Activated CD4-positive, alpha-beta T cell treated with anti-CD3 and anti-CD28 coated beads, Interleukin-2, amount 10 ng/mL, durations not matched to agents 7 days and 5 days (primary cell): Measurements from ENCODE around the gene P2RX7. TPM values are rescaled to one million over a fixed set of nuclear protein-coding genes. Genes with fewer than 3 reads are reported as not detected.
"Not testable (repeated sequence)": the region's sequence is repeated elsewhere in the genome, so short reads cannot be mapped to it uniquely, and the experiment has no call there.

Experiments
- CTCF ChIA-PET: fragments of 350-600 bp; sonication (Branson Sonifier 250); formaldehyde crosslinking; loops from one replicate; lab custom pipeline; 2021; ENCODE audit warnings: antibody characterized with exemption; lab: Charles Lee
- POLR2A ChIA-PET: fragments of 350-600 bp; sonication (Branson Sonifier 250); formaldehyde crosslinking; loops from one replicate; lab custom pipeline; 2021; ENCODE audit warnings: antibody characterized with exemption; lab: Charles Lee
- DNase-seq: peaks from one replicate; pipeline ENCODE4 v3.0.0-alpha.2; 2020
- H3K27ac Mint-ChIP-seq: one replicate; pipeline ENCODE4 v1.8.0; 2021; ENCODE audit warnings: mild to moderate bottlenecking, moderate library complexity, mixed read lengths
- H3K27me3 Mint-ChIP-seq: one replicate; pipeline ENCODE4 v1.8.0; 2021; ENCODE audit warnings: mixed read lengths
- H3K36me3 Mint-ChIP-seq: one replicate; pipeline ENCODE4 v1.8.0; 2021; ENCODE audit warnings: low read depth, mixed read lengths
- H3K4me1 Mint-ChIP-seq: one replicate; pipeline ENCODE4 v1.8.0; 2021; ENCODE audit warnings: mixed read lengths
- H3K4me3 Mint-ChIP-seq: one replicate; pipeline ENCODE4 v1.8.0; 2021; ENCODE audit warnings: mild to moderate bottlenecking, moderate library complexity, mixed read lengths
- H3K9me3 Mint-ChIP-seq: one replicate; pipeline ENCODE4 v1.8.0; 2021; ENCODE audit warnings: mixed read lengths
- total RNA-seq, 2 experiments: library from RNA; stranded (reverse); gene quantifications; one replicate each; pipeline ENCODE4 v1.2.3, GENCODE V29; 2021

Gene P2RX7
- total RNA-seq, 2 experiments from 2014 or later, result 19.8 to 21.4 TPM

DNA sequence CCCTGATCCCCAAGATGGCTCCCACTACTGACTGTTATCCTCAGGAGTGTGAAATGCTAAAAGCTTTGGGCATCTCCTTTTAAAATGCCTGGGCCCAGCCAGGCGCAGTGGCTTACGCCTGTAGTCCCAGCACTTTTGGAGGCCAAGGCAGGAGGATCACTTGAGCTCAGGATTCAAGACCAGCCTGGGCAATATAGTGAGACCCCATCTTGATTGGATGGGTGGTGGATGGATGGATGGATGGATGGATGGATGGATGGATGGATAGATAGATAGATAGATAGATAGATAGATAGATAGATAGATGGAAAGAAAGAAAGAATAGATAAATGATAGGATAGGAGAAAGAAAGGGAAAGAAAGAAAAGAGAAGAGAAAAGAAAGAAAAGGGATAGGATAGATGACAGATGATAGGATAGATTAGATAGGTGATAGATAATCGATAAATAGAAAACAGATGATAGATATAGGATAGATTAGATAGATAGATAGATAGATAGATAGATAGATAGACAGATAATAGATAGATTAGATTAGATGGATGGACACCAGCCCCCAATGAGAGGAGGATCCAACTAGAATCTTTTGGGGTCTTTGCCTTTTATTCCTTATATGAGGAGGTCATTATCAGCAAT, 86.8 kb downstream of the P2RX7 start:
- H3K4me1 Mint-ChIP-seq, result peaks cover 64% of the 10 kb centered on the region
- H3K4me3 Mint-ChIP-seq, result no peak overlapping the region
- no peak for DNase-seq
- H3K9me3 Mint-ChIP-seq, result peaks cover 5% of the 10 kb centered on the region
- no peaks in the 10 kb centered on the region for H3K27me3 Mint-ChIP-seq
- H3K36me3 Mint-ChIP-seq, result peaks cover 63% of the 10 kb centered on the region
- ChIA-PET POLR2A (no interaction called here), CTCF (interaction anchor here (0.8 kb wide), 1 partner anchor 9 kb away, joined by 3 read pairs; no protein-coding TSS in a partner anchor)
- peak overlapping the region; percentile 70 for H3K27ac Mint-ChIP-seq

DNA sequence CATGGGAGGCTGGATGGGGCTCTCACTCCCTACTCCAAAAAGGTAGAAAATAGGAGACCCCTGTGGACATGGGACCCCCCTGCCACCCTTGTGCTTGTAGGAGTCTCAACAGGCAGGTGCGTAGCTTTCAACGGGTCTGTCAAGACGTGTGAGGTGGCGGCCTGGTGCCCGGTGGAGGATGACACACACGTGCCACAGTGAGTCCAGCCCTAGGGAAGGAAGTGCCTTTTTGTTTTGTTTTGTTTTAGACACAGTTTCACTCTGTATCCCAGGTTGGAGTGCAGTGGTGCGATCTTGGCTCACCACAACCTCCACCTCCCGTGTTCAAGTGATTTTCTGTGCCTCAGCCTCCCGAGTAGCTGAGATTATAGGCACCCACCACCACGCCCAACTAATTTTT, 90.2 kb downstream of the P2RX7 start:
- Mint-ChIP-seq H3K36me3 (peaks cover 72% of the 10 kb centered on the region), H3K27me3 (no peaks in the 10 kb centered on the region), H3K27ac (peak overlapping the region; percentile 91), H3K4me1 (peaks cover 72% of the 10 kb centered on the region), H3K4me3 (peak overlapping the region; percentile 48), H3K9me3 (peaks cover 5% of the 10 kb centered on the region)
- ChIA-PET CTCF (interaction anchor here (0.7 to 2.5 kb wide), 4 partner anchors 8 to 14 kb away, joined by 3 to 8 read pairs (median 6); no protein-coding TSS in a partner anchor), POLR2A (no interaction called here)
- DNase-seq, result peak; percentile 36

DNA sequence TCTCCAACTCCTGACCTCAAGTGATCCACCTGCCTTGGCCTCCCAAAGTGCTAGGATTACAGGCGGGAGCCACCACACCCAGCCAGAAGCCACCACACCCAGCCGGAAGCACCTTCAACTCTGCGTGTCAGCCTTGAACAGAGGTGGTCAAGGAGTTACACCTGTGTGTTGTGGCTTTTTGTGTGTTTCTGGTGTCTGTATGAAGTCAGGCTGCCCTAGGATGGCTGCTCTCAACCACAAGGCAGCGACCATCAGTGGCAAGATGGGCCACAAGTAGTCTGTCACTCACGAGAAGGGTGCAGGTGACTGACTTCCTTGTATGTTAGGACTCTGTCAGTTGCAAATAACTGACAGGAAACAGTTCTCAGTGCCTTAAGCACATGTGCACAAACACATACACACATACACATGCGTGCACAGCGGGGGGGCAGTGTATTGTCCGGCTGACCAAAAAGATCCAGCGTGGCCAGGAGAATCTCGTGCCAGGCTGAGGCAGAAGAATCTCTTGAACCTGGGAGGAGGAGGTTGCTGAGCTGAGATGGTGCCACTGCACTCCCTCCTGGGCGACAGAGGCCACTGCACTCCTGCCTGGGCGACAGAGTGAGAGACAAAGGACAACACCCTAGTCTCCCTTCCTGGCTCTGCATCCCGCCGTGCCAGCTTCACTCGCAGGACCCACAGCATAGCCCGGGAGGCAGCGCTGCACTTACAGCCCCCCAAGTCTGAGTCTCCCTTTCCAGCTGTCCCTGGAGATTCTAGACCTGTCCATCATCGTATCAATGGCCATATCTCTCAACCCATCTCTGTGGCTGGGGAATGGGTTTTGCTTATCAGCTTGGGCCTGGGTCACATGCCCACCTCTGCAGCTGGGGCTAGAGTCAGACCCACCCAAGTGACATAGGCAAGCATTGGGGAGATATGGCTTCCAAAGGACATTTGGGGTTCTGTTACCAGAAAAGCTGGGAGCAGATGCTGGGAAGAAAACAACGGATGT, 90.9 kb downstream of the P2RX7 start:
- H3K36me3 Mint-ChIP-seq, result peaks cover 66% of the 10 kb centered on the region
- H3K4me1 Mint-ChIP-seq, result peaks cover 72% of the 10 kb centered on the region
- peaks cover 5% of the 10 kb centered on the region for H3K9me3 Mint-ChIP-seq
- no peaks in the 10 kb centered on the region for H3K27me3 Mint-ChIP-seq
- peak overlapping the region; percentile 48 for H3K4me3 Mint-ChIP-seq
- POLR2A ChIA-PET, result interaction anchor here (0.6 kb wide), 1 partner anchor 14 kb away, joined by 3 read pairs; no protein-coding TSS in a partner anchor
- CTCF ChIA-PET, result interaction anchor here (0.7 to 2.5 kb wide), 9 partner anchors 9 to 286 kb away, joined by 3 to 8 read pairs (median 4); no protein-coding TSS in a partner anchor
- peak overlapping the region; percentile 91 for H3K27ac Mint-ChIP-seq
- peak; percentile 65 for DNase-seq

DNA sequence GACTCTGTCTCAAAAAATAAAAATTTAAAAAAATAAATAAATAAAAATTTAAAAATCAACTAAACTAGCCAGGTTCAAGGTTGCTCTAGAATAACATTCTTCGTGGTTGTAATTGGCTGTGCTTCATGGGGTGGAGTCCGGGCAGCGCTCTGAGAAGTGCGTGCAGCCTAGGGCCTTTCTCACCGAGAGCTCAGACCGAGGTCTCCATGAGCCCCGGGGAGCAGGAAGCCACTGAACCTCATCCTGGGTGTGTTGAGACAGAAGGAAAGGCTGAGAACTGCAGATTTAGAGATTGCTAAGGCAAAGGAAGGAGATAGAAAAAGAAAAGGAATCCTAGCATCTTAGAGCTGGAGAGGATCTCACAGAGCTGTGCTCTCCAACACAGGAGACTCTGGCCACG, 91.9 kb downstream of the P2RX7 start:
- Mint-ChIP-seq H3K27me3 (no peaks in the 10 kb centered on the region), H3K9me3 (peaks cover 5% of the 10 kb centered on the region), H3K27ac (peak overlapping the region; percentile 91), H3K4me1 (peaks cover 68% of the 10 kb centered on the region), H3K36me3 (peaks cover 71% of the 10 kb centered on the region), H3K4me3 (peak overlapping the region; percentile 53)
- DNase-seq, result peak; percentile 86
- ChIA-PET CTCF (interaction anchor here (0.6 to 2.5 kb wide), 11 partner anchors 9 to 287 kb away, joined by 3 to 8 read pairs (median 4); no protein-coding TSS in a partner anchor), POLR2A (interaction anchor here (0.6 kb wide), 2 partner anchors 15 to 164 kb away, joined by 3 read pairs; no protein-coding TSS in a partner anchor)

DNA sequence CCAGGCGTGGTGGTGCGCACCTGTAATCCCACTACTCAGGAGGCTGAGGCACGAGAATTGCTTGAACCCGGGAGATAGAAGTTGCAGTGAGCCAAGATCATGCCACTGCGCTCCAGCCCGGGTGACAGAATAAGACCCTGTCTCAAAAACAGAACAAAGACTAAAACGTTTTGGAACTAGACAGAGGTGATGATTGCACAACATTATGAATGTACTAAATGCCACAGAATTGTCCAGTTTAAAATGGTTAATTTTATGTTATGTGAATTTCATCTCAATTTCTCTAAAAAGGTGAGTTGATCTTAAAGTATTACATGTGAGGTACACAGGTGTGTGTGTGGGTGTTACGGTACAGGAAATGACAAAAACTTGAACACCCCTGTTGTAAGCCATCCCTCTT, 93.7 kb downstream of the P2RX7 start:
- H3K9me3 Mint-ChIP-seq, result peaks cover 5% of the 10 kb centered on the region
- DNase-seq, result no peak
- peaks cover 72% of the 10 kb centered on the region for H3K4me1 Mint-ChIP-seq
- peaks cover 74% of the 10 kb centered on the region for H3K36me3 Mint-ChIP-seq
- CTCF ChIA-PET, result no interaction called here
- no peak overlapping the region for H3K4me3 Mint-ChIP-seq
- H3K27ac Mint-ChIP-seq, result peak overlapping the region; percentile 91
- POLR2A ChIA-PET, result no interaction called here
- no peaks in the 10 kb centered on the region for H3K27me3 Mint-ChIP-seq

DNA sequence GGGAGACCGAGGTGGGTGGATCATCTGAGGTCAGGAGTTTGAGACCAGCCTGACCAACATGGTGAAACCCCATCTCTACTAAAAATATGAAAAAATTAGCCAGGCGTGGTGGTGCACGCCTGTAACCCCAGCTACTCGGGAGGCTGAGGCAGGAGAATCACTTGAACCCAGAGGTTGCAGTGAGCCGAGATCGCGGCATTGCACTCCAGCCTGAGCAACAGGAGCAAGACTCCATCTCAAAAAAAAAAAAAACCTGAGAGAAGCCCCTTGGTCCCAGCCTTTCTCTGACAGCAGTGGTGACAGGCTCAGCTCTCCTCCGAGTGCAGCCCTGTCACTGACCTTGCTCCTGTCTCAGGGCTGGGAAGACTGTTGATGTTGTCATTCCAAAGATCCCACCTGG, 94.2 kb downstream of the P2RX7 start:
- peaks cover 69% of the 10 kb centered on the region for H3K4me1 Mint-ChIP-seq
- H3K27me3 Mint-ChIP-seq, DNase-seq, H3K4me3 Mint-ChIP-seq, H3K9me3 Mint-ChIP-seq, POLR2A ChIA-PET: not testable (repeated sequence)
- H3K27ac Mint-ChIP-seq, result peak overlapping the region; percentile 91
- H3K36me3 Mint-ChIP-seq, result peaks cover 71% of the 10 kb centered on the region
- CTCF ChIA-PET, result interaction anchor here (1.0 kb wide), 1 partner anchor 167 kb away, joined by 3 read pairs; no protein-coding TSS in a partner anchor

DNA sequence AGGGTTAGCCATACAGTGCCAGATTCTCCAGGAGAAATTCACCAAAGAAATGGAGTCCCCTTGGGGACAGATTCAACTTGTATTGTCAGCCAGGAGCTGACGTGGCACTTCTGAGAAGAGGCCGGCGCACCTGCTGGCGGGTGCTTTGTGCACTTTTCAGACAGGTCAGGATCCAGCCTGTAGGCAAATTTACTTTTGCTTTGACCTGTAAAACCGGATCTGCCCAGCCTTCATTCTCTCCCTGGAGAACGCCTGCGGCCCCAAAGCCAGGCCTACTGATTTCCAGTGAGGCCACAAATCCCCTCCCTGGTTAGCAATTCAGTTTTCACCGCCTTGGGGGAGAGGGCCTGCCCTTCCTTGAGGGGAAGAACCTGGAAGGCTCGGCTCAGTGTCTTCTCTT, 94.6 kb downstream of the P2RX7 start:
- CTCF ChIA-PET, result interaction anchor here (1.0 kb wide), 1 partner anchor 167 kb away, joined by 3 read pairs; no protein-coding TSS in a partner anchor
- no peak for DNase-seq
- peaks cover 64% of the 10 kb centered on the region for H3K4me1 Mint-ChIP-seq
- H3K9me3 Mint-ChIP-seq, result peaks cover 5% of the 10 kb centered on the region
- peak overlapping the region; percentile 91 for H3K27ac Mint-ChIP-seq
- POLR2A ChIA-PET, result no interaction called here
- no peak overlapping the region for H3K4me3 Mint-ChIP-seq
- peaks cover 71% of the 10 kb centered on the region for H3K36me3 Mint-ChIP-seq
- no peaks in the 10 kb centered on the region for H3K27me3 Mint-ChIP-seq

DNA sequence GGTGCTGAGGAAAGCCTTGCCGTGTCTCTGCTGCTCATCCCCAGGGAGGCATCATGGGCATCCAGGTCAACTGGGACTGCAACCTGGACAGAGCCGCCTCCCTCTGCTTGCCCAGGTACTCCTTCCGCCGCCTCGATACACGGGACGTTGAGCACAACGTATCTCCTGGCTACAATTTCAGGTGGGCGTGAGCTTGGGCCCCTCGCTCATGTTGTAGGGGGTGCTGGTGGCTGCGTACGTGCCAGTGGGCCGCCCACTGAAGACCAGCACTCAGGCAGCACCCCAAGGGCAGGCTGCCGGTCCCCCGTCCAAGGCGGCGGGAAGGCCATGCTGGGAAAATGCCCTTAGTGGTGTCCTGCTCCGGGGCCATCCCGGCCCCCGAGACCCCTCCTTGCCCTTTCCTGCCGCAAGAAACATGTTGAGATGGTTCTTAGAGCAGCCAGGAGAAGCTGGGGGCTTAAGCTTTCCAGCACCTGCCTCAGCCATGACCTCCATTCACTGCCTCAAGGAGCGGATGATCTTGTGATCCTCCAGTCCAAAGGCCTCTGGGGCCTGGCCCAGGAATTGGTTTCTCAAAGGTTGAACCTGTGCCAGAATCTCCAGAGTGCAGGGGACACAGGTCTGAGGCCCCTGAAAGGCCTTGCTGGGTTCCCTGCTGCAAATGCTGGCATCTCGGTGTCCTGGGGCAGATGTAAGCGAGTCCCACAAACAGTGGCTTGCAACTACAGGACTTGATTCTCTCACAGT, 96.4 kb downstream of the P2RX7 start:
- Mint-ChIP-seq H3K27me3 (no peaks in the 10 kb centered on the region), H3K36me3 (peaks cover 67% of the 10 kb centered on the region), H3K4me1 (peaks cover 46% of the 10 kb centered on the region), H3K9me3 (no peaks in the 10 kb centered on the region), H3K27ac (peak overlapping the region; percentile 77), H3K4me3 (no peak overlapping the region)
- ChIA-PET POLR2A (no interaction called here), CTCF (interaction anchor here (0.7 to 2.3 kb wide), 3 partner anchors 10 to 167 kb away, joined by 4 to 13 read pairs (median 4); no protein-coding TSS in a partner anchor)
- DNase-seq, result no peak

DNA sequence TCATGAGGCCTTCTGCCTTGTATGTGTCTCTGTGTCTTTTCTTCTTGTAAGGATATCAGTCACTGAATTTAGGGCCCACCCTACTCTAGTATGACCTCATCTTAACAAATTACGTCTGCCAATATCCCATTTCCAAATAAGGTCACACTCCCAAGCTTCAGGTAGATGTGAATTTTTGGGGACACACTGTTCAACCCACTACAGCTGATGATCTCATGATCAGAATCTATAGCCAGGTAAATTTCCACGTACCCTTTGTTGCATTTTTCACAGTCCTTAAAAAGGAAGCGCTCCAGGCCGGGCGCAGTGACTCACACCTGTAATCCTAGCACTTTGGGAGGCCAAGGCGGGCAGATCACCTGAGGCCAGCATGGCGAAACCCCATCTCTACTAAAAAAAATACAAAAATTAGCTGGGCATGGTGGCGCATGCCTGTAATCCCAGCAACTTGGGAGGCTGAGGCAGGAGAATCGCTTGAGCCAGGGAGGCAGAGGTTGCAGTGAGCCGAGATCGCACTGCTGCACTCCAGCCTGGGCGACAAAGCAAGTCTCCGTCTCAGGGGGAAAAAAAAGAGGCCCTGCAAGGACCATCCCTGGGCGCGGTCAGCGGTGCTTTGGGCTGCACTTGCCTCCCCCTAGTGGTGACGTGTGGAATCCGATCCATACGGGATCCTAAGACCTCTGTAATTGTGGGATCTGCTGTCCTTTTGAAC, 97.3 kb downstream of the P2RX7 start:
- DNase-seq, result peak; percentile 67
- Mint-ChIP-seq H3K4me1 (peaks cover 39% of the 10 kb centered on the region), H3K27ac (peak overlapping the region; percentile 77), H3K36me3 (peaks cover 66% of the 10 kb centered on the region)
- H3K27me3 Mint-ChIP-seq, H3K9me3 Mint-ChIP-seq, POLR2A ChIA-PET, H3K4me3 Mint-ChIP-seq: not testable (repeated sequence)
- CTCF ChIA-PET, result interaction anchor here (1.0 to 2.3 kb wide), 3 partner anchors 9 to 225 kb away, joined by 3 to 13 read pairs (median 4); no protein-coding TSS in a partner anchor

DNA sequence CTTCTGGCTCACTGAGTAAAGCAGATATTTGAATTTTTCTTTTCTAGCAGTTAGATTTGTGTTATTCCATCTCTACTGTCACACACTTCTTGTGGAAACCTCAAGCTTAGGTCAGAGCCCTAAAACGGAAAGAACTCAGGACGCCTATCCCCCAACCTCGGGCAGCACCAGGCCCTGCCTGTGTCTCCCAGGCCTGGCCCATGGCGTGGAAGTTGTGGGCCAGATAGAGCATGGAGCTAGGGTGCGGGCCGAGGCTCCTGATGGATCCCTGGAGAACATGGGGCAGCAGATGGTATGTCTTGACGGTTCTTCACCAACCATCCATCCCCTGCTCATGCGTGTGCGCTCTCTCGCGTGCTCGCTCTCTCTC, 97.8 kb downstream of the P2RX7 start:
- Mint-ChIP-seq H3K27ac (peak overlapping the region; percentile 7), H3K9me3 (no peaks in the 10 kb centered on the region), H3K27me3 (no peaks in the 10 kb centered on the region), H3K4me3 (no peak overlapping the region), H3K36me3 (peaks cover 71% of the 10 kb centered on the region), H3K4me1 (peaks cover 35% of the 10 kb centered on the region)
- no peak for DNase-seq
- ChIA-PET POLR2A (no interaction called here), CTCF (interaction anchor here (0.8 to 2.3 kb wide), 4 partner anchors 9 to 225 kb away, joined by 3 to 13 read pairs (median 4); no protein-coding TSS in a partner anchor)

DNA sequence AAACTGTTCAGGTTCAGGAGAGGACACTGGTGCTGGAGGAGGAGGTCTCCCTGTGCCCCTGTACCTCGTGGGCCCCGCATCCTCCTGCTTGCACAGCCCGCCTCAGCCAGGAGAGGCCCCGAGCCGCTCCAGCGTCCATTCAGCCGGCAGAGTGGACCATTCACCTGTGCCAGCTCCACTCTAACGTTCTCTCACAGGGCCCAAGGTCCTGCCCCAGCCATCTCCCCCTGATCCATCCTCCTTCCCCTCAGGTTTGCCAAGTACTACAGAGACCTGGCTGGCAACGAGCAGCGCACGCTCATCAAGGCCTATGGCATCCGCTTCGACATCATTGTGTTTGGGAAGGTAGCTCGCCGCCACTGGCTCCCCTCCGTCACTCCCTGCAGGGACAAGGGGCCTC, 99.5 kb downstream of the P2RX7 start:
- H3K27ac Mint-ChIP-seq, result no peak overlapping the region
- no peak overlapping the region for H3K4me3 Mint-ChIP-seq
- no peaks in the 10 kb centered on the region for H3K27me3 Mint-ChIP-seq
- ChIA-PET POLR2A (no interaction called here), CTCF (no interaction called here)
- peaks cover 66% of the 10 kb centered on the region for H3K36me3 Mint-ChIP-seq
- peaks cover 25% of the 10 kb centered on the region for H3K4me1 Mint-ChIP-seq
- no peaks in the 10 kb centered on the region for H3K9me3 Mint-ChIP-seq
- DNase-seq, result no peak
